Measurements from ENCODE around the gene KDM2A.
A peak's percentile ranks its signal among the peaks of the same experiment; 100 is the strongest.

DNA sequence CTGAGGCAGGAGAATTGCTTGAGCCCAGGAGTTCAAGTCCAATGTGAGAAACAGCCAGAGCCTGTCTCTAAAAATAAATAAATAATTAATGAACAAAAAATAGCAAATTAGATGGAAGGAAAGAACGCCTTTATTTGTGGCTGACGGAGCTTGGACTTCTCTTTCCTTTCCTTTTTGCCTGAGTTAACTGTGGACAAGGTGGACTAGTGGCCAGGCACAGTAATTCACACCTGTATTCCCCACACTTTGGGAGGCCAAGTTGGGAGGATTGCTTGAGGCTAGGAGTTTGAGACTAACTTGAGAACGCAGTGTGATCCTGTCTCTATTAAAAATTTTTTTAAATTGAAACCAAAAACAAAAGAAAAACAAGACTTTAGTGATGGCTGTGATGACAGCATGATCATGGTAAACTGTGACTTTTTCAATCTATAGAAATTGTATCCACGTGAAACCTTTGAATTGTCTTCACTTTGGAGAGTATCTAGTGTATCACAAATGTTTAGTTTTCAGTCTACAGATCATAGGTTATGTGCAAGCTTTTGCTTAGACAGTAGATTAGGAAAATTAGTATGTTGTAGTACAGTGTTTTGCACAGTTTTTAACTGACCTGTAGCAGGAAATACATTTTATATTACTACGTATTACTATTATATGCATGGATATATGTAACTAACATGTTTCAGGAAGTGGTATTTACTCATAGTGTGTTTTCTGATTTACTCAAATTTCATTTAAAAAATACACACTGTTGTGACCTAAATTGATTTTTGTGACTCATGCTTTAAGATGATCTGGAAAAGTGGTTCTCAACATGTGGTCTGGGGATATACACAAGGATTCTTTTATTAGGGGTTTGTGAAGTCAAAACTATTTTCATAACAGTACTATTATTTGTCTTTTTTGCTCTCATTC is 42.1 kb downstream of the KDM2A start:
- TF ChIP-seq EP300 (IDR thresholded peaks at IDR 0.05; ENCODE audit: low read depth): no peak
- TF ChIP-seq, protein P1, sequence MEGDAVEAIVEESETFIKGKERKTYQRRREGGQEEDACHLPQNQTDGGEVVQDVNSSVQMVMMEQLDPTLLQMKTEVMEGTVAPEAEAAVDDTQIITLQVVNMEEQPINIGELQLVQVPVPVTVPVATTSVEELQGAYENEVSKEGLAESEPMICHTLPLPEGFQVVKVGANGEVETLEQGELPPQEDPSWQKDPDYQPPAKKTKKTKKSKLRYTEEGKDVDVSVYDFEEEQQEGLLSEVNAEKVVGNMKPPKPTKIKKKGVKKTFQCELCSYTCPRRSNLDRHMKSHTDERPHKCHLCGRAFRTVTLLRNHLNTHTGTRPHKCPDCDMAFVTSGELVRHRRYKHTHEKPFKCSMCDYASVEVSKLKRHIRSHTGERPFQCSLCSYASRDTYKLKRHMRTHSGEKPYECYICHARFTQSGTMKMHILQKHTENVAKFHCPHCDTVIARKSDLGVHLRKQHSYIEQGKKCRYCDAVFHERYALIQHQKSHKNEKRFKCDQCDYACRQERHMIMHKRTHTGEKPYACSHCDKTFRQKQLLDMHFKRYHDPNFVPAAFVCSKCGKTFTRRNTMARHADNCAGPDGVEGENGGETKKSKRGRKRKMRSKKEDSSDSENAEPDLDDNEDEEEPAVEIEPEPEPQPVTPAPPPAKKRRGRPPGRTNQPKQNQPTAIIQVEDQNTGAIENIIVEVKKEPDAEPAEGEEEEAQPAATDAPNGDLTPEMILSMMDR (IDR thresholded peaks at IDR 0.05): peak in 1 of 5 experiments; percentile 5

Data from transverse colon (tissue), 3 donors.